AG04449 (cell line): ENCODE data around the gene SMYD5.

ENCODE experiments used
- CTCF ChIA-PET: fragments of 350-600 bp; formaldehyde crosslinking; extraction: SDS; loops from one replicate; lab custom pipeline; 2021; ENCODE audit warnings: antibody characterized with exemption; lab: Yijun Ruan, JAX
- POLR2A ChIA-PET: fragments of 400-600, 350-600 bp; formaldehyde crosslinking; extraction: SDS; loops from one replicate; lab custom pipeline; 2020; ENCODE audit warnings: antibody characterized with exemption, inconsistent platforms; lab: Yijun Ruan, JAX
- DNase-seq: peaks from one replicate; pipeline ENCODE4 v3.0.0-alpha.2; 2010; ENCODE audit warnings: low read depth, low spot score
- H3K4me3 ChIP-seq: 2 replicates; pipeline ENCODE4 v1.5.1; 2011; ENCODE audit warnings: low read depth, mild to moderate bottlenecking, control low read depth, low read length
- CTCF ChIP-seq: IDR thresholded peaks from one replicate; pipeline ENCODE4 v1.5.1; 2011; ENCODE audit warnings: mild to moderate bottlenecking, moderate library complexity, low read length, control low read depth, inconsistent platforms; ENCODE audit not compliant: insufficient read depth; ENCODE audit errors: missing control alignments

The SMYD5 gene

GRCh38 chr2:73244580-73244979 is 30.5 kb downstream of the SMYD5 start:
- ChIA-PET POLR2A (interaction anchor here (0.7 to 1.8 kb wide), 3 partner anchors 10 to 15 kb away, joined by 3 to 4 read pairs (median 3); partner anchors contain the start of gene CCT7), CTCF (interaction anchor here (0.9 to 2.1 kb wide), 5 partner anchors 10 to 352 kb away, joined by 3 to 9 read pairs (median 5); partner anchors contain the start of gene CCT7)
- no peak for TF ChIP-seq CTCF
- no peak overlapping the region for H3K4me3 ChIP-seq
- no peak for DNase-seq

GRCh38 chr2:73246850-73247249 is 32.8 kb downstream of the SMYD5 start:
- DNase-seq = no peak
- TF ChIP-seq CTCF = no peak
- POLR2A ChIA-PET = interaction anchor here (0.5 to 1.2 kb wide), 3 partner anchors 9 to 13 kb away, joined by 3 to 6 read pairs (median 3); partner anchors contain the start of gene CCT7
- CTCF ChIA-PET = no interaction called here
- no peak overlapping the region for H3K4me3 ChIP-seq

GRCh38 chr2:73249636-73250035 is 35.6 kb downstream of the SMYD5 start:
- no peak for TF ChIP-seq CTCF
- H3K4me3 ChIP-seq = no peak overlapping the region
- no peak for DNase-seq
- ChIA-PET CTCF (interaction anchor here (1.2 to 1.7 kb wide), 2 partner anchors 10 to 11 kb away, joined by 3 to 5 read pairs; no protein-coding TSS in a partner anchor), POLR2A (interaction anchor here (0.8 kb wide), 1 partner anchor 16 kb away, joined by 3 read pairs; the partner anchor contains the start of gene CCT7)

GRCh38 chr2:73250872-73251846 is 37.1 kb downstream of the SMYD5 start:
- POLR2A ChIA-PET = interaction anchor here (0.6 to 0.7 kb wide), 2 partner anchors 13 to 17 kb away, joined by 3 read pairs; partner anchors contain the start of gene CCT7
- DNase-seq = no peak
- CTCF ChIA-PET = interaction anchor here (1.4 to 1.7 kb wide), 2 partner anchors 13 to 38 kb away, joined by 3 read pairs; no protein-coding TSS in a partner anchor
- no peak for TF ChIP-seq CTCF
- H3K4me3 ChIP-seq = no peak overlapping the region

GRCh38 chr2:73252238-73253027 is 38.4 kb downstream of the SMYD5 start:
- no peak overlapping the region for H3K4me3 ChIP-seq
- DNase-seq = no peak
- TF ChIP-seq CTCF = no peak
- POLR2A ChIA-PET = no interaction called here
- CTCF ChIA-PET = no interaction called here
